ENCODE measurements around the gene MERTK. TPM values are rescaled to one million over a fixed set of nuclear protein-coding genes. Genes with fewer than 3 reads are reported as not detected.
"Not testable (repeated sequence)": the region's sequence is repeated elsewhere in the genome, so short reads cannot be mapped to it uniquely, and the experiment has no call there.

The MERTK gene
- polyA plus RNA-seq, 1 experiment: 0.07 TPM

- no peak overlapping the region for H3K4me3 ChIP-seq (ENCODE audit: low read depth, low read length)
- POLR2A ChIA-PET: no interaction called here
- TF ChIP-seq CTCF (IDR thresholded peaks at IDR 0.05; ENCODE audit: insufficient read depth, low read depth, low read length): no peak
Observed at GRCh38 chr2:112065966-112066365, 167.6 kb downstream of the MERTK start.

GRCh38 chr2:112069794-112070193 is 171.4 kb downstream of the MERTK start:
- POLR2A ChIA-PET; CTCF ChIA-PET; DNase-seq (ENCODE audit: low read depth); H3K27me3 ChIP-seq (ENCODE audit: control insufficient read depth, insufficient read depth, low read length); H3K4me3 ChIP-seq (ENCODE audit: low read depth, low read length); H3K36me3 ChIP-seq (ENCODE audit: control insufficient read depth, insufficient read depth, low read length): not testable (repeated sequence)

More at GRCh38 chr2:112065966-112066365, 167.6 kb downstream of the MERTK start:
- no peaks in the 10 kb centered on the region for H3K27me3 ChIP-seq (ENCODE audit: control insufficient read depth, insufficient read depth, low read length)
- CTCF ChIA-PET: no interaction called here
- H3K36me3 ChIP-seq (ENCODE audit: control insufficient read depth, insufficient read depth, low read length): peaks cover 16% of the 10 kb centered on the region
- DNase-seq (ENCODE audit: low read depth): peak; percentile 61

- no peaks in the 10 kb centered on the region for H3K27me3 ChIP-seq (ENCODE audit: control insufficient read depth, insufficient read depth, low read length)
- peaks cover 6% of the 10 kb centered on the region for H3K36me3 ChIP-seq (ENCODE audit: control insufficient read depth, insufficient read depth, low read length)
- ChIA-PET CTCF (interaction anchor here (1.0 kb wide), 2 partner anchors 20 to 47 kb away, joined by 3 to 4 read pairs; no protein-coding TSS in a partner anchor), POLR2A (no interaction called here)
- H3K4me3 ChIP-seq (ENCODE audit: low read depth, low read length): no peak overlapping the region
- no peak for DNase-seq (ENCODE audit: low read depth)
- TF ChIP-seq CTCF (IDR thresholded peaks at IDR 0.05; ENCODE audit: insufficient read depth, low read depth, low read length): no peak
Observed at GRCh38 chr2:112073875-112074274, 175.5 kb downstream of the MERTK start.

GRCh38 chr2:112074506-112074905 is 176.1 kb downstream of the MERTK start:
- TF ChIP-seq CTCF (IDR thresholded peaks at IDR 0.05; ENCODE audit: insufficient read depth, low read depth, low read length): no peak
- no peak for DNase-seq (ENCODE audit: low read depth)

GRCh38 chr2:112075490-112076260 is 177.3 kb downstream of the MERTK start:
- no peak for DNase-seq (ENCODE audit: low read depth)
- CTCF ChIA-PET: interaction anchor here (1.3 to 1.7 kb wide), 3 partner anchors 8 to 26 kb away, joined by 3 read pairs; no protein-coding TSS in a partner anchor
- POLR2A ChIA-PET: interaction anchor here (0.5 kb wide), 1 partner anchor 686 kb away, joined by 9 read pairs; no protein-coding TSS in a partner anchor
- no peaks in the 10 kb centered on the region for H3K27me3 ChIP-seq (ENCODE audit: control insufficient read depth, insufficient read depth, low read length)
- TF ChIP-seq CTCF (IDR thresholded peaks at IDR 0.05; ENCODE audit: insufficient read depth, low read depth, low read length): no peak
- H3K36me3 ChIP-seq (ENCODE audit: control insufficient read depth, insufficient read depth, low read length): peaks cover 4% of the 10 kb centered on the region
- no peak overlapping the region for H3K4me3 ChIP-seq (ENCODE audit: low read depth, low read length)

More at GRCh38 chr2:112074506-112074905, 176.1 kb downstream of the MERTK start:
- Histone ChIP-seq H3K36me3 (ENCODE audit: control insufficient read depth, insufficient read depth, low read length) (peaks cover 4% of the 10 kb centered on the region), H3K27me3 (ENCODE audit: control insufficient read depth, insufficient read depth, low read length) (no peaks in the 10 kb centered on the region), H3K4me3 (ENCODE audit: low read depth, low read length) (no peak overlapping the region)
- CTCF ChIA-PET: interaction anchor here (1.0 kb wide), 2 partner anchors 20 to 47 kb away, joined by 3 to 4 read pairs; no protein-coding TSS in a partner anchor
- POLR2A ChIA-PET: no interaction called here

All from BJ (cell line).